Activated naive CD4-positive, alpha-beta T cell treated with anti-CD3 and anti-CD28 coated beads, Interleukin-2, amount 50 U/mL, for 72 hours (primary cell): Measurements from ENCODE around the gene CLPSL2. TPM values are rescaled to one million over a fixed set of nuclear protein-coding genes. Genes with fewer than 3 reads are reported as not detected.

ENCODE experiments used
- ATAC-seq, 2 donors: fragments of 150-1000 bp; cut with Tn5 transposase; 2 replicates each; pipeline ENCODE4 v1.10.0; 2021; ENCODE audit warnings: mild to moderate bottlenecking in 2 of 2, moderate library complexity in 2 of 2
- DNase-seq, 2 donors: peaks; one replicate each; pipeline ENCODE4 v3.0.0; 2021 to 2022; ENCODE audit warnings: low spot score in 2 of 2
- H3K27ac Mint-ChIP-seq, 2 donors: one replicate each; pipeline ENCODE4 v1.8.0; 2022; ENCODE audit warnings: mild to moderate bottlenecking in 2 of 2, mixed read lengths in 2 of 2
- H3K36me3 Mint-ChIP-seq, 2 donors: one replicate each; pipeline ENCODE4 v1.8.0; 2022; ENCODE audit warnings: mixed read lengths in 2 of 2
- H3K9me3 Mint-ChIP-seq, 2 donors: one replicate each; pipeline ENCODE4 v1.8.0; 2022; ENCODE audit warnings: mixed read lengths in 2 of 2
- total RNA-seq, 2 donors: library from RNA; stranded (reverse); gene quantifications; one replicate each; pipeline ENCODE4 v1.2.3, GENCODE V29; 2022

Gene CLPSL2
- total RNA-seq, 2 donors from 2014 or later: 0.74 TPM; not detected in 1

DNA sequence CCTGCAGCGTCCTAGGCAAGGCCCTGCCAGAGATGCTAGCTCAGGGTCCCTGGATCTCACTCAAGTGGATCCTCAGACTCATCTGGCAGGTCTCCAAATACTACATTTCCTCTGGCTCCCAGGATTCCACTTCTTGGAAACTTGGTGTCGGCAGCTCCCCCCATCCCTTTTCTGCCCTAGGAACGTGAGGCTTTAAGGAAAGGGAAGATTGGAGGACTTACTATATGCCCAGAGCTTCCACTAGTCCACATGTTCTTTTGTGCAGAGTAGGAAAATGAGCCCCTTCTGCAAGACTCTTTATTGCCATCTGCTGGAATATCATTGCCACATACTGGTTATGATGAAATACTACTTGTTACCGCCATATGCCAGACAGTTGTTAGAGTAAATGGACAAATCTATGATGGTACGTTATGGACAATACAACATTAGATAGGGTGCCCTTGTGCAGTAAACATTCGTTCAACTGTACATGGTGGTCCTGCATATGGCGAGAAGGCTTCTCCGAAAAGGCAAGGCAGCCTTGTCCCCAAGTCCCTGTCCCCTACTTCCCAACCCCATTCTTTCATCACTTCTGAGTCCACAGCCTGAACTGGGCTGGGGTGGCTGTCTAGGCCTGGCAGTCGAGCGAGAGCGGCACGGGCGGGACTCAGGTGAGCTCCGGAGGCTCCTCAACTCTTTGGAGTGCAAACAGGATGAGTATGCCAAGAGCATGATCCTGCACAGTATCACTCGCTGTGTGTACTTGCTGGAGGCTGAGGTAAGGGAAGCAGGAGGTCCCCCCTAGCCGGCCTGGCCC lies 38.8 kb upstream of the CLPSL2 start:
- ATAC-seq (peak; percentile 62 to 66), DNase-seq (no peak)
- no peaks in the 10 kb centered on the region for H3K36me3 Mint-ChIP-seq
- peak overlapping the region; percentile 47 to 93 for H3K27ac Mint-ChIP-seq
- H3K9me3 Mint-ChIP-seq: no peaks in the 10 kb centered on the region

- DNase-seq (no peak), ATAC-seq (no peak)
- Mint-ChIP-seq H3K27ac (peak overlapping the region in 1 of 2 donors; percentile 10), H3K36me3 (no peaks in the 10 kb centered on the region), H3K9me3 (no peaks in the 10 kb centered on the region)
These were observed 36.5 kb upstream of the CLPSL2 start for GRCh38 chr6:35739645-35740524.

- ATAC-seq (no peak), DNase-seq (no peak)
- Mint-ChIP-seq H3K27ac (no peak overlapping the region), H3K9me3 (peaks cover 0 to 6% of the 10 kb centered on the region in 2 donors), H3K36me3 (peaks cover 0 to 5% of the 10 kb centered on the region in 2 donors)
These were observed 33.6 kb upstream of the CLPSL2 start for GRCh38 chr6:35742842-35743241.

DNA sequence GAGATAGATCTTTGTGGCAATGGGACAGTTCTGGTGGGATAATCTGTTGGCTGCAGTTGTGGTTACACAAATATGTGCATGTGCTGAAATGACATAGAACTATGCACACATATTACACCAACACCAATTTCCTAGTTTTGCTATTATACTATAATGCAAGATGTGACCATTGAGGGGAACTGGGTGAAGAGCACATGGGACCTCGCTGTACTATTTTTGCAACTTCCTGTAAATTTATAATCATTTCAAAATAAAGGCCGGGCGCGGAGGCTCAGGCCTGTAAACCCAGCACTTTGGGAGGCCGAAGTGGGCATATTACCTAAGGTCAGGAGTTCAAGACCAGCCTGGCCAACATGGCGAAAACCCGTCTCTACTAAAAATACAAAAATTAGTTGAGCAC lies 30.9 kb upstream of the CLPSL2 start:
- H3K36me3 Mint-ChIP-seq: peaks cover 0 to 8% of the 10 kb centered on the region in 2 donors
- no peak overlapping the region for H3K27ac Mint-ChIP-seq
- H3K9me3 Mint-ChIP-seq: peaks cover 0 to 7% of the 10 kb centered on the region in 2 donors
- ATAC-seq (no peak), DNase-seq (no peak)

GRCh38 chr6:35746516-35746915 lies 29.9 kb upstream of the CLPSL2 start:
- DNase-seq (no peak), ATAC-seq (no peak)
- H3K36me3 Mint-ChIP-seq: peaks cover 0 to 8% of the 10 kb centered on the region in 2 donors
- no peak overlapping the region for H3K27ac Mint-ChIP-seq
- H3K9me3 Mint-ChIP-seq: peaks cover 0 to 7% of the 10 kb centered on the region in 2 donors

DNA sequence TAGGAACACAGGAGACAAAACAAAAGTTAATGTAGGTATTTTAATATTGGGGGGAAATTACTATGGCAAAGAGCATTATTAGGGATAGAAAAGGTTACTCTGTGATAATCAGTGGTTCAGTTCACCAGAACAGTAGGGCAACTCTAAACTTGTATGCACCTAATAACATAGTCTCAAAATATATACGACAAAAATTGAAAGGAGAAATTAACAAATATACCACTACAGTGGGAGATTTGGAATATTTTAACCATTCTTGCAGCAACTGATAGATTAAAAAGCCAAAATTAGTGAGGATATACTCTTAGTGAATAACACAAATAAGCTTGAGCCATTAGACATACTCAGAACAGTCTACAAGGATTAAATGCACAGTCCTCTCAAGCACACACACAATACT lies 28.5 kb upstream of the CLPSL2 start:
- H3K9me3 Mint-ChIP-seq: peaks cover 0 to 7% of the 10 kb centered on the region in 2 donors
- peaks cover 0 to 8% of the 10 kb centered on the region in 2 donors for H3K36me3 Mint-ChIP-seq
- ATAC-seq: no peak
- DNase-seq: no peak
- no peak overlapping the region for H3K27ac Mint-ChIP-seq

DNA sequence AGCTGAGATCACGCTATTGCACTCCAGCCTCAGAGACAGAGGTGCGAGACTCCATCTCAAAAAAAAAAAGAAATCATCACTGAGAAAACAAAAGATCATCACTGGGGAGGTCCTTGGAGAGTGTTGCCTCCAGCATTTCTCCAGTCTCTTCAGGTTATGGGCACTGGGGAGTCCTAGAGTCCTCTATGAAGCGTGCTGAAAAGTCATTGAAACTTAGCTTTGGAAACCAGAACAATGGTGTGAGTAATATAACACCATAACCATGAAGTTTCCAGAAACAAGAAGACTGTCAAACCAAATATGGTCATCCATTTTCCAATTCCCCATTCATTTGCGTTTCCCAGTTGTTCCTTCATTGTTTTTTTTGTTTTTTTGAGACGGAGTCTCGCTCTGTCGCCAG lies 25.8 kb upstream of the CLPSL2 start:
- ATAC-seq (peak; percentile 54 to 73), DNase-seq (no peak)
- Mint-ChIP-seq H3K36me3 (peaks cover 0 to 8% of the 10 kb centered on the region in 2 donors), H3K27ac (peak overlapping the region in 1 of 2 donors; percentile 52), H3K9me3 (peaks cover 0 to 7% of the 10 kb centered on the region in 2 donors)

DNA sequence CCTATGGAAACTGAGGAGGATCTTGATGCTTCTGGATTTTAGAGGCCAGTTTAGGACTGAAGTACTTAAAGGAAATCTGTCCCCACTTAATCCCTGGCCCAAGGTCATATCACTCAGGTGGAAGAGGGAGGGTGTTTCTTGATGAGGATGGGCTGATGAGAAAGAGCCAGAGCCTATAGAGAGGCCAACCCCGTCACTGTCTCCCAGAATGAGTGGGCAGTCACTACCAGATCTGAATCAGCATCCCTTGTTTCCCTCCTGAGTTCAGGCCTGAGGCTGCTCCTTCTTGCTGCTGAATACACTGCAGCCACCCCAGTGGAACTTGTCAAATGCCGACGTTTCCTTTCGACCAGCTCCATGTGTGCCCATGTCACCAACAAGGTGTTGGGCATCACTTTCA lies 24.8 kb upstream of the CLPSL2 start:
- H3K27ac Mint-ChIP-seq: no peak overlapping the region

GRCh38 chr6:35752330-35752729 lies 24.1 kb upstream of the CLPSL2 start:
- DNase-seq: no peak
- Mint-ChIP-seq H3K36me3 (peaks cover 0 to 8% of the 10 kb centered on the region in 2 donors), H3K27ac (peak overlapping the region in 1 of 2 donors; percentile 19), H3K9me3 (peaks cover 0 to 6% of the 10 kb centered on the region in 2 donors)
- no peak for ATAC-seq

More for the DNA sequence above, 24.8 kb upstream of the CLPSL2 start:
- H3K36me3 Mint-ChIP-seq: peaks cover 0 to 8% of the 10 kb centered on the region in 2 donors
- ATAC-seq (peak; percentile 87 to 97), DNase-seq (peak in 1 of 2 donors; percentile 63)
- H3K9me3 Mint-ChIP-seq: peaks cover 0 to 7% of the 10 kb centered on the region in 2 donors

DNA sequence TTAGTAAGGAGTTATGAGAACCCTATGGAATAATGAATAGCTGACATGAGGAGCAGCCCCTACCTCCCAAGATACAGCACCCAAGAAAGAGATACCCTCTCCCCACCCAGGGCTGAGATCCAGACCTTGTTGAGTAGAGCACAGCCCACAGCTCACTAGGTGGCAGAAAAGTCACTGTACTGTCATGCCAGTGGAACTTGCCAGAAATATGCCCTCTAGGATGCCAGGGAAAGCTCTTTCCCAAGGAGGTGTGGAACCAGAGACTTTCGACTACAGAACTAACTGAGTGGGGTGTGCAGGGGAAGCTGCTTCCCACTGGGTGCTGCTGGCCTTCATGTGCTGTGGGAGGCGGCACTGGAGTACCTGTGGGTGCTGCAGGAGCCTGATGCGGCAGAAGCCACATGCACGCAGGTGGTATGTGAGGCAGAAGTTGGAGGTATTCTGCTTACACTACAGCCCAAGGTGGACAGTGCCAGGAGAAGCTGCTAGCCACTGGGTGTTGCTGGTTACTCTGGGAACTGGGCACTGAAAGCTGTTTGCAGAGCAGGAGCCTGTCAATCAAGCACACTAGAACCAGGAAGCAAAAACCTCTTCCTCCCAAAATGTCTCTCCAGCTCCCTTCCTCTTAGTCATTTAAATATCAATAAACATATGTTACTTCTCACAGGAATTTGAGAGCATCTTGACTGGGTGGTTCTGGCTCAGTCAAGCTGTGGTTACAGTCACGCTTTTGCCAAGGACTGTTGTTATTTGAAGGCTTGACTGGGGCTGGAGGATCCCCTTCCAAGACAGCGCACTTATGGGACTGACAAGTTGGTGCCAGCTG lies 21.7 kb upstream of the CLPSL2 start:
- Mint-ChIP-seq H3K36me3 (no peaks in the 10 kb centered on the region), H3K27ac (no peak overlapping the region), H3K9me3 (no peaks in the 10 kb centered on the region)
- no peak for DNase-seq
- ATAC-seq: no peak

DNA sequence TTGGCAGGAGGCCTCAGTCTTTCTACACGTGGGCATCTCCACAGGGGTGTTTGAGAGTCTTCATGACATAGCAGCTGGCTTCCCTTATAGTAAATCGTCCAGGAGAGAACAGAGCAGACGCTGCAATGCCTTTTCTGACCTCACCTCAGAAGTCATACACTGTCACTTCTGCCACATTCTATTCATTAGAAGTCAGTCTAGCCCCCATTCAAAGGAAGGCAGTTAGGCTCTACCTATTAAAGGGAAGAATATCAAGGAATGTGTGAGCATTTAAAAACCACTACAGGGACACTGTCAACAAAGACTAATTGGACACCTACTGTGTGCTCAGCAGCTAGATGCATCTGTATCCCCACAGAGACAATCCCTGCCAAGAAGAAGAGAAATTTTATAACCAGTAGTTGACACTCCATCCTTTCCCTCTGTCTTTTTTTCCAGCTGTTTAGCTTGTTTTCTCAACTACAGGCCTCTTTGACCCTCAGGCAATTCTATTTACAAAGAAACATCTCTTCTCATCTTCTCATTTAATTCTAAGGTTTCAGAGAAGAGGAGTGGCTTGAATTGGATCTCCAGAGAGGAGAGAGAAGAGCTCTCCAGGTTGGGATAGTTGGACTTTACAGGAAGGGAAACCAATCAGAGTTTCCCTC lies 21.0 kb upstream of the CLPSL2 start:
- Mint-ChIP-seq H3K36me3 (no peaks in the 10 kb centered on the region), H3K9me3 (no peaks in the 10 kb centered on the region), H3K27ac (peak overlapping the region in 1 of 2 donors; percentile 25)
- DNase-seq (no peak), ATAC-seq (no peak)

- no peaks in the 10 kb centered on the region for H3K9me3 Mint-ChIP-seq
- H3K36me3 Mint-ChIP-seq: no peaks in the 10 kb centered on the region
- DNase-seq (peak in 1 of 2 donors; percentile 38), ATAC-seq (peak in 1 of 2 donors; percentile 60)
- H3K27ac Mint-ChIP-seq: peak overlapping the region; percentile 33 to 44
These were observed 18.8 kb upstream of the CLPSL2 start for GRCh38 chr6:35757456-35758123.

DNA sequence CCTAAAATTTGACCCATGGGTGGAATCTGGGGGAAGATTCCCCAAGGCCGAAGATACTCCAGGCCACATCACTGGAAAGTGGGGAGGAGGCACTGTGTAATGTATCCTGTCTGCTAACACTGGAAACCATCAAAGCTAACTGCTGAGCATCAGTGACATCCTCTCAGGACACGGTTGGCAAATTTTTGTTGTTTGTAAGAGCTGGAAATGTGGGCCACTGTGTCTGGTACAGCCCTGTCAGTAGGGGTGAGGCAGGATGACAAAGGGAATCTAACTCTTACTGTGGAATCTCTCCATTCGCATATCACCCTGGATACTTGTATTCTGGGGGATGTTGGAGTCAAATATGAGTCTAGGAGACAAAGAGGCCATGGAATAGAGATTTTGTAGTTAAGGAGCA lies 17.0 kb upstream of the CLPSL2 start:
- Mint-ChIP-seq H3K9me3 (no peaks in the 10 kb centered on the region), H3K27ac (peak overlapping the region in 1 of 2 donors; percentile 63), H3K36me3 (no peaks in the 10 kb centered on the region)
- DNase-seq (peak in 1 of 2 donors; percentile 21), ATAC-seq (no peak)

GRCh38 chr6:35765739-35766138 lies 10.7 kb upstream of the CLPSL2 start:
- no peaks in the 10 kb centered on the region for H3K36me3 Mint-ChIP-seq
- no peaks in the 10 kb centered on the region for H3K9me3 Mint-ChIP-seq
- DNase-seq (no peak), ATAC-seq (no peak)
- H3K27ac Mint-ChIP-seq: no peak overlapping the region

DNA sequence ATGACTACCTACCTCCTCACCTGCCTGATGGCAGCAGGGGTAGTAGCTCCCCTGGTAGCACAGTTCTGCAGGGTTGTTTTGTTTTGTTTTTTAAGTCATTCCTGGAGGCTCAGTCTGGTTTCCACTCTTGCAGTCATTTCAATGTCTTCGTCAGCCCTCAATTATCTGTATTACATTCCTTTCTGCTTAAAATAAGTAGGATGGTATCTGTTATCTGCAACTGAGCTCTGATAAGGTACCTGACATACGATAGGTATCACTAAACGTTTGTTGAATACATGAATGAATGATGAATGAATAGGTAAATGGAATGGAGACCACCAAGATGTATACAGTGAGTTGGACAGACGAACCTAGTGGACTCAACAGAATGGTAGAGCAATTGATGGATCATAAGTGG lies 7.2 kb upstream of the CLPSL2 start:
- no peak for ATAC-seq
- no peaks in the 10 kb centered on the region for H3K36me3 Mint-ChIP-seq
- H3K27ac Mint-ChIP-seq: no peak overlapping the region
- no peak for DNase-seq
- H3K9me3 Mint-ChIP-seq: no peaks in the 10 kb centered on the region

DNA sequence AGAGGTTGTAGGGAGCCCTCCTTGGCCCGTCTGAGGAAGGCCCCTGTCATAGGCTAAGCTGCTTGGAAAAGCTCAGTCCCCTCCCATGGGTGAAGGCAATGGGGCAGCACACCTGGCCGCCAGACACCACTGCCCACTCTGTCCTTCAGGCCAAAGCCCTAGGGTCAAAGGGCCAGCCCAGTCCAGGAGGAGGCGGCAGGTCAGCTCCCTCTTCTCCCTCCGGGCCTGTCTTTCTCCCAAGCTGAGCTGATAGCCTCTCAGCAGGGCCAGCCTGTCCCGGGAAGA lies 5.1 kb upstream of the CLPSL2 start:
- Mint-ChIP-seq H3K36me3 (no peaks in the 10 kb centered on the region), H3K27ac (no peak overlapping the region), H3K9me3 (no peaks in the 10 kb centered on the region)
- ATAC-seq (no peak), DNase-seq (no peak)
